OCI-LY1 (cell line): ENCODE data around the gene ARV1.

Experiments used
- CTCF ChIP-seq: fragments of 200-600 bp; sonication (generic), shearing (Covaris generic); IDR thresholded peaks from 2 replicates; pipeline ENCODE4 v1.5.1; 2017; ENCODE audit warnings: mild to moderate bottlenecking, antibody characterized with exemption, low read length, moderate library complexity, mixed read lengths
- EZH2 ChIP-seq: fragments of 200-600 bp; sonication (generic), shearing (Covaris generic); IDR thresholded peaks from 2 replicates; pipeline ENCODE4 v1.8.0; 2017; ENCODE audit warnings: borderline replicate concordance, mixed run types, mild to moderate bottlenecking, antibody characterized with exemption, low read length, moderate library complexity, mixed read lengths

GRCh38 chr1:230957580-230957989 lies 21.3 kb upstream of the ARV1 start:
- TF ChIP-seq CTCF (no peak), EZH2 (no peak)
